ENCODE results near the gene DNMT1. TPM values are rescaled to one million over a fixed set of nuclear protein-coding genes. Genes with fewer than 3 reads are reported as not detected.

The DNMT1 gene
- total RNA-seq, 1 experiment from 2014 or later, result 383 TPM

DNA sequence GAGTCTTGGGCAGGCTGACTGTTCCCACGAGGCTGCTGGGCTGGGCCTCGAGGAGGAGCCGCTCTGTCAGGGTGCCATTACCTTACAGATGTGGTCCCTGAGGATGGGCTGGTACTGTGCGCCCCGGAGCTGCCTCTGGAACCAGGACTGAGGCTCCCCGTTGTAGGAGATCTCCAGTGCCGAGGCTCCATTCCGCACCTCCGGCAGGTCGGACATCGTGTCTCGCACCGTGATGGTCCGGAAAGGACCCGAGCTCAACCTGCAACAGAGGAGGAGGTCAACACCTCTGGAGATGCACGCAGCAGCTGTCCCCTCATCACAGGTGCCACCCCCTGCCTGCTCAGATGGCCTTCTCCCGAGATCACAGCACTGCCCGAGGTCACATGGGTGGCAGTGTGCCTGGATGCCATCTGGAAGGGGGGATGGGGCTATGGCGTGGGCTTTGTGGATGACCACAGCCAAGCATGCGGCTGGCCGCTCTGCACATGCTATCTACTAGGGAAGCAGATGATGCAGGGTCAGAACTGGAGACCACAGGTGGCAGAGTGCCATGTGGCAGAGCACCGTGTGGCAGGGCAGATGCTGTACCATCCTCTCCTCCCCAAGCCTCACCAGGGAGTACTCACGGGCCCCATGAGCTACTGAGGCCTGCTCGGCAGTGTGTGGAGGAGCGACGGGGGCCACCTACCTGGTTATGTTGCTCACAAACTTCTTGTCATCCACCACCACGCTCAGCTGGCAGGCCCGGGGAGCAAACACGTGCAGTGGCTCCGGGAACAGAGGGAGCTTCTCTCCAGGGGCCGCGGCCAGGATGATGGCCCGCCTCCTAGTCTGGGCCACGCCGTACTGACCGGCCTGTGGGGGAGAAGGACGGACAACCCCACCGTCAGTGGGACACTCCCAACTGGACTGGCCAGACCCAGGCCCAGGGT, 56.7 kb downstream of the DNMT1 start:
- no peak overlapping the region for H3K4me3 ChIP-seq (ENCODE audit: low read depth, low read length, poor library complexity, severe bottlenecking)
- TF ChIP-seq, protein P1, sequence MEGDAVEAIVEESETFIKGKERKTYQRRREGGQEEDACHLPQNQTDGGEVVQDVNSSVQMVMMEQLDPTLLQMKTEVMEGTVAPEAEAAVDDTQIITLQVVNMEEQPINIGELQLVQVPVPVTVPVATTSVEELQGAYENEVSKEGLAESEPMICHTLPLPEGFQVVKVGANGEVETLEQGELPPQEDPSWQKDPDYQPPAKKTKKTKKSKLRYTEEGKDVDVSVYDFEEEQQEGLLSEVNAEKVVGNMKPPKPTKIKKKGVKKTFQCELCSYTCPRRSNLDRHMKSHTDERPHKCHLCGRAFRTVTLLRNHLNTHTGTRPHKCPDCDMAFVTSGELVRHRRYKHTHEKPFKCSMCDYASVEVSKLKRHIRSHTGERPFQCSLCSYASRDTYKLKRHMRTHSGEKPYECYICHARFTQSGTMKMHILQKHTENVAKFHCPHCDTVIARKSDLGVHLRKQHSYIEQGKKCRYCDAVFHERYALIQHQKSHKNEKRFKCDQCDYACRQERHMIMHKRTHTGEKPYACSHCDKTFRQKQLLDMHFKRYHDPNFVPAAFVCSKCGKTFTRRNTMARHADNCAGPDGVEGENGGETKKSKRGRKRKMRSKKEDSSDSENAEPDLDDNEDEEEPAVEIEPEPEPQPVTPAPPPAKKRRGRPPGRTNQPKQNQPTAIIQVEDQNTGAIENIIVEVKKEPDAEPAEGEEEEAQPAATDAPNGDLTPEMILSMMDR (conservative IDR thresholded peaks at IDR 0.05; ENCODE audit: low read depth, low read length), result no peak
- no peak for TF ChIP-seq EZH2 (IDR thresholded peaks at IDR 0.05; ENCODE audit: borderline replicate concordance, low read depth, low read length, poor library complexity, severe bottlenecking)
- no TSS peak for BruUV-seq (replicated peaks)
- intact Hi-C loops (cut with micrococcal nuclease; ENCODE audit: unreplicated experiment), result no loop called here
- CTCF ChIA-PET, result no interaction called here
- H3K27me3 ChIP-seq (replicated peaks; ENCODE audit: insufficient read depth, low read depth, low read length, poor library complexity), result no peaks in the 10 kb centered on the region
- POLR2A ChIA-PET (ENCODE audit: low non-redundant PET), result no interaction called here
- no peak overlapping the region for H3K27ac ChIP-seq (ENCODE audit: low read depth, low read length, poor library complexity, severe bottlenecking)
- H3K4me1 ChIP-seq (ENCODE audit: insufficient read depth, low read length, poor library complexity, severe bottlenecking), result no peaks in the 10 kb centered on the region
- no peak for DNase-seq (ENCODE audit: low spot score)
- no peaks in the 10 kb centered on the region for H3K9me3 ChIP-seq (ENCODE audit: low read depth, low read length, poor library complexity, severe bottlenecking)
- H3K36me3 ChIP-seq (ENCODE audit: insufficient read depth, low read length, poor library complexity, severe bottlenecking), result peaks cover 97% of the 10 kb centered on the region

DNA sequence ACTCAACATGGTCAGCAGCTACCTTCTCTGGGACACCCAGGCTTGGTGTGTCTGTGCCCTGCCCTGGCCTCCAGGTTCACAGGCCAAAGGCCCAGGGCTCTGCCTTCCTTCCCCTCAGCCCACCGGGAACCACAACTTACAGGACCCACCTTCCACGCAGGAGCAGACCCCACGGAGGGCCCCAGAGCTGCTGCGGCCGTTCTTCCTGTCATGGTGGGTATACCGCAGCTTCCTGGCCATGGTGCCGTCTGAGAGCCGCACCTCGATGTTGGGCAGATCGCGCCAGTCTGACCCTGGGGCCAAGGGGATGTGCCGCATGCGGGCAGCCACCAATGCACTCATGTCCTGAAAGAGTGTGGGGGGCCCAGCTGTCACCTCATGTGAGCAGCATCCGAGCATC, 57.8 kb downstream of the DNMT1 start:
- Histone ChIP-seq H3K27me3 (replicated peaks; ENCODE audit: insufficient read depth, low read depth, low read length, poor library complexity) (no peaks in the 10 kb centered on the region), H3K4me3 (ENCODE audit: low read depth, low read length, poor library complexity, severe bottlenecking) (no peak overlapping the region), H3K4me1 (ENCODE audit: insufficient read depth, low read length, poor library complexity, severe bottlenecking) (no peaks in the 10 kb centered on the region), H3K27ac (ENCODE audit: low read depth, low read length, poor library complexity, severe bottlenecking) (no peak overlapping the region), H3K9me3 (ENCODE audit: low read depth, low read length, poor library complexity, severe bottlenecking) (no peaks in the 10 kb centered on the region), H3K36me3 (ENCODE audit: insufficient read depth, low read length, poor library complexity, severe bottlenecking) (peaks cover 96% of the 10 kb centered on the region)
- no TSS peak for BruUV-seq (replicated peaks)
- intact Hi-C loops (cut with micrococcal nuclease; ENCODE audit: unreplicated experiment), result no loop called here
- POLR2A ChIA-PET (ENCODE audit: low non-redundant PET), result no interaction called here
- DNase-seq (ENCODE audit: low spot score), result no peak
- TF ChIP-seq, protein P1 (conservative IDR thresholded peaks at IDR 0.05; ENCODE audit: low read depth, low read length), result no peak
- TF ChIP-seq EZH2 (IDR thresholded peaks at IDR 0.05; ENCODE audit: borderline replicate concordance, low read depth, low read length, poor library complexity, severe bottlenecking), result no peak
- CTCF ChIA-PET, result no interaction called here

DNA sequence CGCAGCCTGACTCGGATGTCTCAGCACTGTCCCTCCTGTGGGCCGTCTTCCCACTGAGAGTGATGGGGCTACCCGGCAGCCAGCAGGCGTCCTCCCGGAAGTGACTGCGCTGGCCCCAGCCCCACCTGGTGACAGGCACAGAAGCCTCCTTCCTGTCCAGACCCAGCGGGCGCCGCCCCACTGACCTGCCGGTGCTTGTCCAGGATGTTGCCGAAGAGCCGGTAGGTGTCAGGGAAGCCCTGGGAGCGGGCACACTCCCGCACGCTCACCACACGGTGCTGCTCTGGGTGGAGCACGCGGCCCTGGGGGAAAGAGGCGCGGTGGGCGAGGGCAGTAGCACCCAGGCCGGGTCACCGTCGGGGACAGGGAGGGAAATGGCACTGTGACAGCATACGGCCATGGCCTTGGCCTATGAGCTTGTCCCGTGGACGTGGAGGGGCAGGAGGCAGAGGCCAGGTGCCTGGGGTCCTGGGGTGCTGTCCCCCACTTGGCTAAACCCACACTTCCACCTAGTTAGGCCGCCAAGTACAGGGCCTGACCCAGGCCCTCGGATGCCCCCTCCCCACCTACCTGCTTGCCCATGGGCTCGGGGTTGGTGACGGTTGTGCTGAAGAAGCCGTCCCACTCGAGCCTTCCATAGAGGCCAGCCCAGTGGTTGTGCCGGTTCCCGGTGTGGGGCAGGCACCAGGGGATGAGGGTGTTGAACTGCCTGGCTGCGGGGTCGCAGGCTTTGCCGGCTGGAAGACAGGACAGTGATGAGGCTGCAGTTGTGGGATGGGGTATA, 59.0 kb downstream of the DNMT1 start:
- no TSS peak for BruUV-seq (replicated peaks)

More for the DNA sequence above, 59.0 kb downstream of the DNMT1 start:
- TF ChIP-seq, protein P1 (conservative IDR thresholded peaks at IDR 0.05; ENCODE audit: low read depth, low read length), result no peak
- no peak for TF ChIP-seq EZH2 (IDR thresholded peaks at IDR 0.05; ENCODE audit: borderline replicate concordance, low read depth, low read length, poor library complexity, severe bottlenecking)
- ChIA-PET CTCF (interaction anchor here (0.6 kb wide), 1 partner anchor 40 kb away, joined by 3 read pairs; no protein-coding TSS in a partner anchor), POLR2A (ENCODE audit: low non-redundant PET) (no interaction called here)
- intact Hi-C loops (cut with micrococcal nuclease; ENCODE audit: unreplicated experiment), result no loop called here
- no peaks in the 10 kb centered on the region for H3K9me3 ChIP-seq (ENCODE audit: low read depth, low read length, poor library complexity, severe bottlenecking)
- no peak overlapping the region for H3K4me3 ChIP-seq (ENCODE audit: low read depth, low read length, poor library complexity, severe bottlenecking)
- H3K36me3 ChIP-seq (ENCODE audit: insufficient read depth, low read length, poor library complexity, severe bottlenecking), result peaks cover 95% of the 10 kb centered on the region
- no peak for DNase-seq (ENCODE audit: low spot score)
- no peak overlapping the region for H3K27ac ChIP-seq (ENCODE audit: low read depth, low read length, poor library complexity, severe bottlenecking)
- H3K4me1 ChIP-seq (ENCODE audit: insufficient read depth, low read length, poor library complexity, severe bottlenecking), result no peaks in the 10 kb centered on the region
- no peaks in the 10 kb centered on the region for H3K27me3 ChIP-seq (replicated peaks; ENCODE audit: insufficient read depth, low read depth, low read length, poor library complexity)

Measured in A673 (cell line).